Putamen (tissue), 1 donor: ENCODE data around the gene APOL6.
"Not testable (repeated sequence)": the region's sequence is repeated elsewhere in the genome, so short reads cannot be mapped to it uniquely, and the experiment has no call there.

Source experiments
- DNase-seq: peaks from one replicate; pipeline ENCODE4 v3.0.0-alpha.2; 2016; ENCODE audit warnings: low spot score

The APOL6 gene

DNA sequence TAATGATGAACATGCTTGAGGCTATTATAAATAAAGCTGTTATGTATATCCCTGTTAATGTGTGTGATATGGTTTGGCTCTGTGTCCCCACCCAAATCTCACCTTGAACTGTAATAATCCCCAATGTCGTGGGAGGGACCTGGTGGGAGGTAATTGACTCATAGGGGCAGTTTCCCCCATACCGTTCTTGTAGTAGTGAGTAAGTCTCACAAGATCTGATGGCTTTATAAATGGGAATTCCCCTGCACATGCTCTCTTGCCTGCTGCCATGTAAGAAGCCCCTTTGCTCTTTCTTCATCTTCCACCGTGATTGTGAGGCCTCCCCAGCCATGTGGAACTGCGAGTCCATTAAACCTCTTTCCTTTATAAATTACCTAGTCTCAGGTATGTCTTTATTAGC, 31.2 kb downstream of the APOL6 start:
- DNase-seq: not testable (repeated sequence)

DNA sequence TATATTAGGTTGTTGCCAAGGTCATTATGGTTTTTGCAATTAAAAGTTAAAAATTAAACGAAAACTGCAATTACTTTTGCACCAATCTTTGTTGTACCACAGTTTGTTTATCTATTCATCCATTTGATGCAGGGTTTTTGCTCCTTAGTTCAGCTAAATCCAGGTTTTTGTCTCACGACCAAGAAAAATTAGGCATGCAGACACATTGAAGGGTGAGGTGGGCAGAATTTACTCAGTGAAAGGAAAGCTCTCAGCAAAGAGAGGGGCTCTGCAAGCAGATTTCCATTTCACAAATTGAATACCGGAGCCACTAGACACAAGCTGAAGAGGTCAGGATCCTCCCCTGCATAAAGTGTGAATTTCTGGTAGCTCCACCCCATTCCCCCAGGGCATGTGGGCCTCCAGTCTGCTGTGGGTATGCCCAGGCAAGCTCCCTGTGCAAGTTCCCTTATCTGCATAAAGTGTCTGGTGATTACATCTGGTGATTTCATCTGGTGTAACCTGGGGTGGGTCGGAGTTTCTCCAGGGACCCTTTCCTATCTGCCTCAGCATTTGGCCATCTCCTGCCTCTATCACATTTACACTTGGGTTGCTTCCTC, 33.3 kb downstream of the APOL6 start:
- DNase-seq: no peak

GRCh38 chr22:35683560-35683959, 35.3 kb downstream of the APOL6 start:
- no peak for DNase-seq

DNA sequence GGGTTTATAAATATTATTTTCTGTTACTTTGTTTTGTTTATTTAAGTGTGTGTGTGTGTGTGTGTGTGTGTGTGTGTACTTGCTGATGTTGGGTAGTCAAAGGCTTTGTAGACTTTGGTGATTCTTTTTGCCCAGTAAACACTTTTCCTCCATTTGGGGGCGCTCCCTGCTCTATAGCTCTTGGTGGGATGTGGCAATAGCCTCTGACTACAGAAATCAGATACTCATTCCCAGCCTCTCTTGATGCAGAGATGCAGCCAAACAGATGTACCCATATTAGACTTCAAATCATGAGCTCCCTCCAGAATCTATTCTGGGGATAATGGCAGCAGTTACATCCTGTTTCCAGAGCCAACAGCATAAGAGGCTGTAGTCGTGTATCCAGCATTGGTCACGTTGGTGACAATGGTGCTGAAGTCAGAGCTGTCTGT, 36.0 kb downstream of the APOL6 start:
- peak; percentile 3 for DNase-seq

DNA sequence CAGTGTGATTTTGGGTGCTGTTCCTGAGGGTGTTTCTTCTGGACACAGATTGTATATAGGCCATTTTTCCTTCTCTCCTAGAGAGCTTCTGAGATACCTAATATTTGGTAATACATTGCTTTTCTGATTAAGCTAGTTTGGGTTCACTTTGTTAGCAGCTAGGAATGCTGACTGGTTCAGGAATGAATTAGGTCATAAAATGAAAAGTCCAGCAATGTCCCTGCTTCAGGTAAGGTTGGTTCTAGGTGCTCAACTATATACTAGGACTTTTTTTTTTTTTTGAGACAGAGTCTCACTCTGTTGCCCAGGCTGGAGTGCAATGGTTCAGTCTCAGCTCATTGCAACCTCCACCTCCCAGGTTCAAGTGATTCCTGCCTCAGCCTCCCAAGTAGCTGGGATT, 36.5 kb downstream of the APOL6 start:
- no peak for DNase-seq

DNA sequence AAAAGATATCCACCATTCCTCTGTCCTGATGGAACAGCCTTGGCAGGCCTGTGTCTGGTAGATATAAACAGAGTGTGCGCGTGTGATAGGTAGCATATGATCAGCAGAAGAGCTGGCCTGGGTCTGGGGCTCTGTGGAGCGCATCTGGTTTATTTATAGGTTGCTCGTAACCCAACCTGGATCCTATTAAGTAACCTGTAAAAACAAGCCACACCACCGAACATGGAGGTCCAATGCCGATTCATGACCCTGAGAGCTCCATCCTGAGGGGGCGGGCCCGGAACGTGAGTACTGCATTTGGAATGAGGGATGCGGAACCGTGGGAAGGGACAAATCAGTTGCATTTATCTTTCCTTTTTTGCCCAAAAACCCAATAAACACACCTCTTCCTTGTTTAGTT, 37.5 kb downstream of the APOL6 start:
- DNase-seq: no peak

- DNase-seq: no peak
Observed at GRCh38 chr22:35686298-35686697, 38.1 kb downstream of the APOL6 start.

DNA sequence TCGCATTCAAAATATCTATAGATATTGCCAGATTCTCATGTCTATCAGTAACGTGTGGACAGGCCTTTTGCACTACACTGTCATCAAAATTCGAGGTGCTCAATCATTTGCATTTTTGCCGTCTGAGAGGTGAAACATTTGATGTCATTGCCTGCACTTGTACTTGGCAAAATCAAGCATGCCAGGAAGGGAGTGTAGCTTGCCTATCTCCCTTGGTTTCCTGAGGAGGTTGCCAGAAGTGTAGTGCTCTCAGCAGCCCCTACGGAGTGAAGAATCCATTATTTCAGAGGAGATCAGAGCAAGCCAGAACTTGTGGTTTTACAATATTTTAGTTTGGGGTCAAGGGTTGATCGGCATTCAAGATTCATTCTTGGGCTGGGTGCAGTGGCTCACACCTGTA, 39.2 kb downstream of the APOL6 start:
- no peak for DNase-seq

DNA sequence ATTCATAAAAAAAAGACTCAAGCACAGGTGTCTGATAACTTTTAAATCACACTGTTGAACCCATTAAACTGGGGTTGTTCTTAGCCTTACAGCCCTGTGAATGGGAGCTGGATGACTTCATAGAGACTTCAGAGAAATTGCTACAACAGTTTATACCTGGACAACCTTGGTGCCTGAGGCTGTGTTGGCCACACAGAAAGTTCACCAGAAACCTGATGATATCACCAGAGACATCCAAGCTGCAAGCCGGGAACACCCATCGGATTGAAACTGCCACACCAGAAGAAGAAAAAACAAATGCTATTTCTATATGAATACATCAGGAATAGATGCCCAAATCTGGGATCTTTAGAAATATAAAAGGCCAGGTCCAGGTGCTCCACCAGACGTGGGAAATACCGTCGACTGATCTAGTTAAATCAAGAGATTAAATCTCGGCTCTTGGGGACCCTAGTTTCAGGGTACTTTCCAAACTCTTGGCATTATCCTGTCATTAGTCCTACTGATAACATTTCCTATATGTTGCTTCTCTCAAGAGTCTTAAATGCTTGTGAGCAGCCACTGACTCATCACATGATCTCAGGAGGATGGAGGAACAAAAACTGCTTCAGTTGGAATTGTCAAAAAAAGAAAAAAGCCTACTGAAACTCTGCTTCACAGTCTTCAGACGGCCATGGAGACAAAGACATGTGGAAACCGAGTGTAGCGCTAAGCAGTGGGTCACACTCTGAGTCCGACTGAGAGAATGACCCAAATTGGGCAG, 40.8 kb downstream of the APOL6 start:
- no peak for DNase-seq

DNA sequence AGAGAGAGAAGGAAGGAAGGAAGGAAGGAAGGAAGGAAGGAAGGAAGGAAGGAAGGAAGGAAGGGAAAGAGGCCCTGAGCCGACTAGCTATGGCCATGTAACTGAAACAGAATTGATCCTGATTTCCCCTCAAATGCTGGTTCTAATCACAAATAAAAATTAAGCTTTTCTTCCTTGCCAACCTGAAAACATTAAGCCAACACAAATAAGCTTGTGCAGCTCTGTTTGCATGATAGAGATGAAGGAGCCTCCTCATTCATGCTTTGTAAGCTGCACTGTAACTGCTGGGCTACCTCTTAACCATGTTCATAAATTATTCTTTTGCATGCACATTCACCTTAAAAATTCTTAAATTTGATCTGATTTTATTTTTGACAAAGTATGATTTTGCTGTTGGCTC, 41.8 kb downstream of the APOL6 start:
- DNase-seq: no peak

GRCh38 chr22:35695202-35695601, 47.0 kb downstream of the APOL6 start:
- no peak for DNase-seq

GRCh38 chr22:35697142-35697541, 48.9 kb downstream of the APOL6 start:
- DNase-seq: no peak

- DNase-seq: peak; percentile 45
Observed at GRCh38 chr22:35699852-35700251, 51.6 kb downstream of the APOL6 start.

- DNase-seq: no peak
Observed at GRCh38 chr22:35703861-35704584, 55.8 kb downstream of the APOL6 start.

- DNase-seq: no peak
Observed at GRCh38 chr22:35705141-35705540, 56.9 kb downstream of the APOL6 start.

DNA sequence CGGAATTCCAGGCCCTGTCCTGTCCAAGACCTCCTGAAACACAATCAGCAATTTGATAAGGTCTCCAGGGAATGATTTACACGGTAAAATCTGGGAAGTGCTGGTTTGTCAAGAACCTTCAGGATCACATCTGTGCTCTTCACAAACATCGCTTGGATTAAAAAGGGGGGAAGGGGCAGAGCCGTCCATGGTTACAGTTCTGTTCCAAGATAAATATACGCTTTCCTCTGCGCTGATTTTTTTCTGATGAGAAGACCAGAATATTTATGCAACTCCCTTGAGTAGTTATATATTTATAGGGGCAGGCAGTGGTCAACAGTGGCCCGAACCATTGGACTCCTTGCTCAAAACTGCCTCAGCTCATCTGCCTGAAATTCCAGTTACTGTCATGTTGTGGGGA, 60.2 kb downstream of the APOL6 start:
- no peak for DNase-seq

GRCh38 chr22:35708917-35709316, 60.7 kb downstream of the APOL6 start:
- no peak for DNase-seq

- DNase-seq: no peak
Observed at GRCh38 chr22:35711336-35711735, 63.1 kb downstream of the APOL6 start.

DNA sequence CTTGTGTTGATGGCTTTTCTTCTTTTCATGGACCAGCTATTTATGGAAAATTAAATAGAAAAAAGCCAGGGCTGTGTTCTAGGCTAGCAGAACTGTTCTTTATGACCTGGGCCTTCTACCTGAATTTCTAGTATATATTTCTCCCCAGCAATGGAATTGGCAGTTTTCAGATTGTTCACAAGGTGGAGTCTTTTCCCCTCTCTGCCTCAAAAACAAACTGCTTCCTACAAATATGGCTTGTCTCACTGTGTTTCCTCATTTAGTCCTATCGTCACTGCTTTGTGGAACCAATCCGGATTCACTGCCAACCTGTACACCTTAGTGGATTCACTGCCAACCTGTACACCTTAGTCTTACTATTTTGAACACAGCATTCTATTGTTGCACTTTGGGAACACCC, 64.4 kb downstream of the APOL6 start:
- no peak for DNase-seq

GRCh38 chr22:35717572-35717971, 69.3 kb downstream of the APOL6 start, which contains the start of gene APOL5:
Gene APOL5 (plus strand): TSS chr22:35717872. CDS start chr22:35717872, 0 bp downstream.
- no peak for DNase-seq
